NCI-H146 treated with DMSO at 0.1 percent for 48 hours (cell line): ENCODE data around the gene AMER1.
A peak's percentile ranks its signal among the peaks of the same experiment; 100 is the strongest.
"Not testable (repeated sequence)": the region's sequence is repeated elsewhere in the genome, so short reads cannot be mapped to it uniquely, and the experiment has no call there.

Experiments used
- DNase-seq: peaks from one replicate; lab custom pipeline; 2025; ENCODE audit not compliant: unreplicated experiment; lab: John Stamatoyannopoulos, UW

AMER1 gene

DNA sequence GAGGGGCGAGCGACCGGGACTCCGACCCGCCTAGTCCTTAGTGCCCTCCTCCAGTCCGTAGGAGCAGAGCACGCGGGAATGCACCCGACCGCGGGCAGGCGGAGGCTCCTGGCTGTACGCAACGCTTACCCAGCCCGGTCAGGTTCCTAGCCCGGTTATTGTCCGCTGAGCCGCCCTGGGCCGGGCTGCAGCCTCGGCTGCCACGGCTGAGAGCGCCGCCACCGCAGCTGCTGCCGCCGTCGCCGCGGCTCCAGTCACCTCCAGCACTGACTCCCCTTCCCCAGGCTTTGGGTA, at the start of gene AMER1:
AMER1 (minus strand) TSS at position 268 of the 294 bp plus-strand sequence. CDS start 12,422 bp downstream, outside the sequence.
- DNase-seq = no peak

- no peak for DNase-seq
Observed at GRCh38 chrX:64230123-64230970, 24.8 kb upstream of the AMER1 start, which contains the start of gene ASB12. Gene ASB12 (minus strand): TSS chrX:64230607. CDS start chrX:64225650, 4,957 bp downstream.

GRCh38 chrX:64229154-64229553, 23.6 kb upstream of the AMER1 start:
- DNase-seq = no peak

DNA sequence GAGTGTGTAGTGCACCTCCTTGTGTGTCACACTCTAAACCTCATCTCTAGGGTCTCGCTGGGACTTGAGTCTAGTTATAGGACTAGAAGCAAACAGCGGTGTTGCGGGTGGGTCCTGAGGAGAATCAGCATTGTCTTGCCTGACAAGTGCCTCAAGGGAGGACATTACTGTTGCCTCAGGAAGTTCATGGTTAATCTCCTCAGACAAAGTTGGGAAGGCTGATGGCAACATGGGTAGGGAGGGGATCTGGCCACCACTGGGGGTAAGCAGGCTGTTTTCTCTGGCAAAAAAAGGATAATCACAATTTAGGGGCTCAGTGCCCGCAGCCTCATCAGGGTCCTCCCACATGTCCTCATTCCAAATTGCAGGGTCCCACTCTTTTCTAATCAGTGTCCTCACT, 12.5 kb upstream of the AMER1 start:
- no peak for DNase-seq

- DNase-seq = not testable (repeated sequence)
Observed at GRCh38 chrX:64213989-64214388, 8.5 kb upstream of the AMER1 start.

- DNase-seq = no peak
Observed at GRCh38 chrX:64206556-64207162, 1.2 kb upstream of the AMER1 start.

GRCh38 chrX:64205735-64206501, 410 bp upstream of the AMER1 start:
- DNase-seq = peak; percentile 88

DNA sequence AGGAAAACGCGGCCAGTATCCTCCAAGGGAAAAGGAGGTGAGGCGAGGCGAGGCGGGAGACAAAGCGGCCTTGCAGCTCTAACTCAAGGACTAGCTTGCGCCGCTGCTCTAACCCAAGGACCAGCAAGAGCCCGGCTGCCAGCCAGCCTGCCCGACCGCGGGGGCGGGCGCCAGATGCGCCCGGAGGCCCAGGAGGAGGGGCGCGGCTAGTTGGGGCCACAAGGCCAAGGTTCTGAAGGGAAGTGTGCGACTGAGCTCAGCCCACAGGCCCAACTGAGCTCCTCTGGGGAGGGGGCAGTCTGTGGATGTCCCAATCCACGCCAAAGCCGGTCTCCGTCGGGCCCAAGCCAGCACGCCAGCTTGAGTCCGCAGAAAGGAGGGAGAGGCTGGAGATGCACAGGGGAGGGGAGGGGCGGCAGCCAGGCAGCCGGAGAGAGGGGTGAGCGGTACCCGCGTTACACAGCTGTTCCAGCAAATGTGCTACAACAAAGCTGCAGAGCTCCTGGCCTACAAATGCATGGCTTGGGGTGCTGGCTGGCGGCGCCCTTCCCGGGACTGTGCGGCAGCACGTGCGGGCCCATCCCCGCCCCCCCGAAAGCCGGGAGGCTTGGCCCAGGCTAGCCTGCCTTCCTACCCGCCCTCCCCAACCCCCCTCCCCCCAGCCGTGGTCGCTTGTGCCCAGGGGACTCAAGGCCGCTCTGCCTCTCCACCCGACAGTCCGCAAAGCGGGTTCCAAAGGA, 637 bp downstream of the AMER1 start:
- DNase-seq = no peak

DNA sequence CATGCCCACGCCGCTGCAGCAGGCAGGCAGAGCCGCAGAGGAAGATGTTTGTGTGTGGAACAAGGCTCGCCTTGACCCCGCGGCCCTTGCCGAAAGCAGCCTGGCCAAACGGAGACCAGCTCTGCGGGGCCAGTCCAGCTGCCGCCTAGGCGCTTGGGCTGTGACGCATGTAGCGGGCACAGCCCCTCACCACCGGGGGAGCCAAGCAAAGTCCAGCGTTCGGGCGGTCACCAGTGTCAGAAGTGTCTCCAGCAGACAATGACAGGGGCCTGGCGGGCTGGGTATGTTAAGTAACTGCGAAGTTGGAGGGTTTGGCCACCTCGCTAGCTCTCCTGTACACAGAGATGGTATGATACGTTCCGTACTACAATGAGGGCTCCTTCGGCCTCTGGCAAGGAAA, 1.3 kb downstream of the AMER1 start:
- DNase-seq = peak; percentile 27

- no peak for DNase-seq
Observed at GRCh38 chrX:64202808-64203325, 2.6 kb downstream of the AMER1 start.

DNA sequence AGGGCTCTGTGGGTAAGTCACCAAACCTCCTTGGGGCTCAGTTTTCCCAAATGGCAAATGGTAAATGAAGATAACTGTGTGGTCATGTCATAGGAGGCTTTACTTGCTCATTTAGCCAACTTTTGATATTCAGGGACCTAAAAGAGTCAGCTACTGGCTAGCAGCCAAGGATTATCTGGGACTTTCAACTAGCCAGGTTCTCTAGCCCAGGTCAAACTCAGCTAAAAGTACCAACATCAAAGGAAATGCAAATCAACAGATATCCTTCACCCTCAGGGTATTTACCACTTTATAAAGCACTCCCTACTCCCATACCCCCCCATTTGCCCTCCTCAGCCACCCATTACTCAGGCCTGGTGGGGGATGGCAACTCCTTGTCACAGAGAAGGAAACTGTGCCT, 7.5 kb downstream of the AMER1 start:
- no peak for DNase-seq

DNA sequence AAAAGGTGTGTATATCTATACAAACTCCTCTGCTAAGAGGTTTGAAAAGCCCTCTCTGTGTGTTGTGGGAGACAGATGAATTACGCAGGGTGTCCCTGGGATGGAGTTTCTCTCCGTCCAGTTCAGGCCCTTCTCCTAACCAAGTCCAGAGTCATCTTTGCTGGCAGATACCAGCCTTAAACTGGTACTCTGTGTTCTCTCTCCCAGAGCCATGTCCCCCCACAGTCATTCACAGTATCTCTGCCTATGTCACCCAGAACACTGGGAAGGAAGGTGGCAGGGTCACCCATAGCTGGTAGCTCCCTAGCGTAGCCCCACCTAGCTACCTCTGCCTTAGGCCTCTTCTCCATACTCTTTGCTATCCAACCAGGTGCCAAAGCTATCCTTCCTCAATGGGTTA, 8.9 kb downstream of the AMER1 start:
- DNase-seq = no peak

DNA sequence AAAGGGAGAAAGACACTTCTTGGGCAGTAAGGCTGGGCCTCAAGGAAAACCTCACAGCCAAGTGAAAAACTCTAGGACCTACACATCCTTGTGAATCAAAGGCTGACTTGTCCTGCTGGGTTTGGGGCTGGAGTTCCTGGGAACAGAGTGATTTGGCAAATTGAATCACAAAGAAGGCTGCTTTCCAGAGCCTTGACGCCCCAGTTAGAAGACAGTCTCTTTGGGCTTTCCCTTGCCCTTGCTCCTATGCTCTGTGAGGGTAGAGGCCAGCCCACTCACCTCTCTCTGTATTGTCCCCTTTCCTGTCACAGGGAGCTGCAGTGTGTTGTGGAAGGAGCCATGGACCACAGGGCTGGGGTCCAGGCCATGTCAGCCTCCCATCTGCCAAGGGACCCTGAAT, 9.6 kb downstream of the AMER1 start:
- DNase-seq = no peak

DNA sequence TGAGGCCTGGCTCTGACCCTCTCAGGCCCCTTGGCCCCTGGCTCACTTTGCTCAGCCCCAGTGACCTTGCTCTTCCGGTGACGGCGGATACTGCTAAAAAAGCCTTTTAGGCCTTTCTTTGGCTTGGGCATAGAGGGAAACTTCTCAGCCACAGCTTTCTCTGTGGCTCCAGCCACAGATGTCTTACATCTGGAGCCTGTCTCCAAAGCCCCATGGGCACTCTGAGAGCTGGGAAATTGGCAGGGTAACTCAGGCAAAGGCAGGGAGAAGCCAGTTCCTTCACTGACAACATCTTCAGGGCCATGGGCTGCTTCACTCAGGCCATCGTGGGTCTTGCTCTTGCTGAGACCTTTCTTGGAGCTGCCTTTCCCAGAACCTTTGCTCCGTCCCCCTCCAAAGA, 12.8 kb downstream of the AMER1 start:
- no peak for DNase-seq

DNA sequence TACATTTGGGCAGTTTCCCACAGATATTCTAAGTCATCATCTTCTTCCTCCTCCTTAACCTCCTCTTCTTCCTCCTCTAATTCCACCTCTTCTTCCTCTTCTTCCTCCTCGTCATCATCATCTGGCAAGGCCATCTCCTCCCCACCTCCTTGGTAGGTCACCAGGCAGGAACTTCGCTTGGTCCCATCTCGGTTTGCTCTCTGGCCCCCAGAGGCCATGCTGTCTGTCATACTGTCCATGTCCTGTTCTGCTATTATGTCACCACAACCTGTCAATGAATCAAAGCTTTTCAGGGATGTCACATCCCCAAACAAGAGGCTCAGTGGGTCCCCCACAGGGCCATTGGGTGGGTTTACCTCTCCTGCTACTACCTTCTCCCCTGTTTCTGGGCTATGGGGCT, 13.5 kb downstream of the AMER1 start:
- DNase-seq = no peak

DNA sequence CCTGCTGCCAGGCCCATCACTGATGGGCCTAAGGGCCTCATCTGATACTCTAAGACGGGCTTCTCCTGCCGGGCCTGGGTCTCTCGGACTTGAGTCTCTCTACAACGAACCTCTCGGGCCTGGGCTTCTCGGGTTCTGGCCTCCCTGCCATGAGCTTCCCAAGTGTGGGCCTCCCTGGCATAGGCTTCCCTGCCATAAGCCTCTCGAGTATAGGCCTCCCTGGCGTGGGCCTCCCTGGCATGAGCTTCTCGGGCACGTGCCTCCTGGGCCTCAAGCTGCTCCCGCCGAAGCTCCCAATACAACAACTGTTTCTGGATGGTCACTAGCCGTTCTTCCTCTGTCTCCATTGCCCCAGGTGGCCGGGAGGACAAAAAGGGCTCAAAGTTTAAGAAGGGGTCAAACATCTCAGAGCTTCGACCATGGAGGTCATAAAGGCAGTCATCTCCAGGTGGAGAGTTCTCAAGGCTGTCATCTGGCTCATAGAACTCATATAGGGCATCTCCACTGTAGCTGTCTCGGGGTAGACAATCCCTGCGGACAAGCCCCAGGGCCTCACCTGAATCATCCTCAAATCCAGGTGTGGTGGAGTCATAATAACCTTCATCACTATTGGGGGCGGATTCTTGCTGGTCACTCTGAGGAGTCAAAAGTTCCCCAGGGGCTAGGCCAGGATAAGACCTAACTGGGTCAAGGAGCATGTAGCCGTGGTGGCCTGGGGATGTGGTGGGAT, 14.1 kb downstream of the AMER1 start:
- DNase-seq = no peak

- DNase-seq = no peak
Observed at GRCh38 chrX:64190136-64190740, 15.3 kb downstream of the AMER1 start.

DNA sequence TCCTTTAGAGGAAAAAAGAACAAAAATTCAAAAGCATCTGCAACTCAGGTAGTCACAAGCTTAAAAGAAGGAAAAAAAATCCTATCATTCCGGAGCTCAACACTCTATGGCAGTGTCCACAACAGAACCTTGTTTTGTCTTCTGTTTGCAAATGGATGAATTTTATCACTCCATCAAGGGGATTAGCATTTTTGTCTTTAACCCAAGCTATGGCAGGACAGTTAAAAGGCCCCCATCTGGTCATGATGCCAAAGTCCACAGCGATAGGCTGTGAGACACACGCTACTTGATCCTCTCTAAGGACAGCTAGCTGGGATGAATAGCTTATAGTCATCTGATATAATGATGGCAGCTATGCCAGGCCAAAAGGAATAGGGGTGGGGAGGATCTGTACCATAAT, 16.6 kb downstream of the AMER1 start:
- DNase-seq = no peak

- DNase-seq = no peak
Observed at GRCh38 chrX:64187762-64188150, 17.8 kb downstream of the AMER1 start.
